ENCODE measurements around the gene PKIG.
"Not testable (repeated sequence)": the region's sequence is repeated elsewhere in the genome, so short reads cannot be mapped to it uniquely, and the experiment has no call there.

The PKIG gene

DNA sequence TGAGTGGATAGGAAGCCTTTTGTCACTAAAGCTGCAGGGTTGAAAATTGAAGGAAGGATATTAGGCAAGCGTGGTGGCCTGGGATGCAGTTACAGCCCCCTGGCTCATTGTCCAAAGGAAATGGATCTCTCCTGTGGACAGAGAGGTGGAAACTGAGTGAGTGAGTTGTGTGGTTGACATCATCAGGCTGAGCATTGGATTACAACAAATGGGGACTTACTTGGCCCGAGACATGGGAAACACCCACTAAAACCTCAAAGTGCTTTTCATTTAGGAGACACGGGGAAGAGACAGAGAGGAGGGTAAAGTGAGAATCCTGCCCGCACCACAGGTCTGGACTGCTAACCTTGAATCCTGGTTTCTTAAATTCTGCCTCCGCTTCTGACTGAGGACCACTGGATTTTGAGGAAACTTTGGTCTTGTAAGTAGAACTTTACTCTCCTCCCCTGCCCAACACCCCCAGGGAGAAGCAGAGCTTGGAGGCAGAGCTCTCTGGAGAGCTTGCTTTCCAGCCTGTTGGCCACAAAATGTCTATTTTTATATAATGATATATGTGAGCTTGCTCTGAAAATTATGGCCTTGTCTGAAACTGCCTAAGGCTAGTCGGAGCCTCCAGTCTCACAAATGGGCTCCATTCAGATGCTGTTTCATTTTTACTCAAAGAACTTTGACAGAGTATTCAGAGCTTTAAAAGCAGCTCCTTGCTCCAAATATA is at the start of gene PKIG:
Gene PKIG (plus strand): TSS at position 269 of the 715 bp plus-strand sequence. CDS start 31,978 bp downstream, outside the sequence.
- DNase-seq, result peak; percentile 38

DNA sequence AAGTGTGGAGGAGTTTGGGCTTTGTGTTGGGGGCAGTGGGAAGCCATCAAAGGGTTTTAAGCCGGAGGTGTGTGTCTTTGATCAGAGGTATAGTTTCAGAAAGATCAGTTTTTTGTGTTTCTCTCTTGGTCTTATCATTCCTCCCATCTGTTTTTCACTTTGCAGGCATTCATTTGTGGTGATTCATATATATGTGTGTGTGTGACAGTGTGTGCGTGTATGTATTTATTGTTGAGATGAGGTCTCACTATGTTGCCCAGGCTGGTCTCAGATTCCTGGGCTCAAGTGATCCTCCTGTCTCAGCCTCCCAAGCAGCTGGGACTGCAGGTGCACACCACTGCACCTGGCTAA is 49.4 kb upstream of the PKIG start:
- DNase-seq, result no peak

DNA sequence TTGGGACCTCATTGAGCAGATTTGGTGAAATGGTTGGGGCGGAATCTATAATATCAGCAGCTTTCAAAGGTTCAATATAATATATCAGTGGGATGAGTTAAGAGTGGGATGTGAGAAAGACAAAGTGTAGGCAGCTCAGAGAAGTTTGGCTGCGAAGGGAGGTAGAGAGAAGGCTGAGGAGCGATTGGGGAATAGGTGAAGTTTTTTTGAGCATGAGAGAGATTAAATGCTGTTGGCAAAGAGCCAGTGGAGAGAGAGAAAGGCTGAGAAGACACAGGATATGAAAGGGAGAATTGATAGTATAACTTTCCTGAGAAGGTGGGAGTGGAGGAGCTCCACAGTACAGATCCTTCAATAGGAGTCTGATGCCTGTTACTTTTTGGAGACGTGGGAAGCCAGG is 48.5 kb upstream of the PKIG start:
- DNase-seq, result no peak

DNA sequence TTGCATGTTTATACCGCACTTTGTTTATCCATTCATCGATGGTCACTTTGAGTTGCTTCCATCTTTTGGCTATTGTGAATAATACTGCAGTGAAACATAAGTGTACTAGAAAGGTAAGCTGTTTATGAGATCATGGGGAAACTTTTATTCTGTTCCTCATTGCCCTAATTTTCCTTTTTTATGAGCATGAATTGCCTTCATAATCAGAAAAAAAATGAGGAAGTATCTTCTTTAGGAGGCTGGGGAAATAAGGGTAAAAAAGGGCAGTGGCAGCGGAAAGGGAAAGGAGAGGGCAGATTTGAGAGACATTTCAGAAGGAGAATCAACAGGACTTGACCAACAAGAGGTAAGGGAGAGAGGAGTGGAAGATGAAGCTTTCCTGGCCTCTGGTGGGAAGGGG is 46.2 kb upstream of the PKIG start:
- DNase-seq, result no peak

- no peak for DNase-seq
Observed at GRCh38 chr20:44537993-44538392, 44.4 kb upstream of the PKIG start.

- DNase-seq, result no peak
Observed at GRCh38 chr20:44540834-44541233, 41.5 kb upstream of the PKIG start.

GRCh38 chr20:44541992-44542391 is 40.4 kb upstream of the PKIG start:
- DNase-seq, result no peak

DNA sequence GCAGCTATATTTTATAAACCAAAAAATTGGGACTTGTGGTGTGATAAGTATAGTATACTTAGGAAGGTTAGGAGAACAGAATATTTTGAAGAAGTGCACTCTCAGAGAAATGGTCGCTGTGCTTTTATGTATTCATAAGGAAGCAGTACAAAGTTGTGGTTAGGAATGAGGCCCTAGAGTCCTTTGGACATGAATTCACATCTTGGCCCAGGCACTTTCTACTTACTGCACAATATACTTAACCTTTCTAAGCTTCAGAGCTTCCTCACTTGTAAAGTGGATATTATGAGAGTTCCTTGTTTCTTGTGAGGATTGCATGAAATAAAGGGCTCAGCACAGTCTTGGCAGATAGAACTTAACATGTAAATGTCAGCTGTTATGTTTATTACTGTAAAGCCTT is 39.5 kb upstream of the PKIG start:
- DNase-seq, result no peak

DNA sequence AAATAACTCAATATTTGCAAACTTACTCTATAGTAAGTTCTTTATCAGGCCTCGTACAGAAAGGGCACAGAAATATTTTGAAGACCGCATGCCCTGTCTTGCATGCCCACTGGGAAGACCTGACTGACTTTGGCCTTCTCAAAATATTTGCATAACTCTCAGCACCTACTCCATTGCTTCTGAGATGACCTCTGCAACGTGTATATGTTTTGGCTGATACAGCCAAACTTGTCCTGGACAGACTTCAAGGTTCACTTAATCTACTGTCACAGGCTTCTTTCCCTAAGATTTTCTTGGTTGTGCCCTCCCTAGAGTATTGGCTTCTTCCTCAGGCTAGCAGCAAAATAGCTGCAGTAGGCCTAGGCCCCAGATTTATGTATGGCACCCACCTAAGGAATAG is 39.0 kb upstream of the PKIG start:
- DNase-seq, result no peak

DNA sequence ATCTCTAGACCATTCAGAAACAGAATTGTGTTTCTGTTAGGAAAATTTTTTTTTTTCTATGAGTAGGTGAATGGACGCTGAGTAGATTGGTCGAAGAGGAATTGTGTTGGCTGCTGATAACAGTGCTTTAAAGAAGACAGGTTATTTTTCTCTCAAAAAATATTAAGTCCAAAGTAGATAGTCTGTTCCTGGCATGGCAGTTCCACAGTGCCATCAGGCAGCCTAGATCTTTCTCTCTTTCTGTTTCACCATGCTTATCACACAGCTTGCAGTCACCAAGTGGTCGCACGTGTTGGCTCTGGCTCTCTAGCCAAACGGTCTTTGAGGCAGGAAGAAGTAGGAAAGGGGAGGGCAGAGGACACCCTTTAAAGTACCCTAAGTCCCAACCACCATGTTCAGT is 38.1 kb upstream of the PKIG start:
- no peak for DNase-seq

DNA sequence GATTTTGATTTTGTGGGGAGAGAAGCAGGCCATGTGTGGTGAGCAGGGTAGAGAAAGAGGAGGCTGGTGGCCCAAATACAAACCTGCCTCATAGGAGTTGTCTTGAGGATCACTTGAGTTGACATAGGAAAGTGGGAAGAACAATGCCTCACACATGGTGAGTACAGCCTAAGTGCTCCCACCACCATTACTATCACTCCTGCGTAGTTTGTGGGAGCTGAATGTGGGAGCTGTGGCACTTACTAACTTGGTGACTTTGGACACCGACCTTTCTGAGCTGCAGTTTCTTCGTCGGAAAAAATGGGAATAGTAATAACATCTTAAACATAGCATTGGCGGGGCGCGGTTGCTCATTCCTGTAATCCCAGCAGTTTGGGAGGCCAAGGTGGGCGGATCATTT is 35.0 kb upstream of the PKIG start:
- no peak for DNase-seq

DNA sequence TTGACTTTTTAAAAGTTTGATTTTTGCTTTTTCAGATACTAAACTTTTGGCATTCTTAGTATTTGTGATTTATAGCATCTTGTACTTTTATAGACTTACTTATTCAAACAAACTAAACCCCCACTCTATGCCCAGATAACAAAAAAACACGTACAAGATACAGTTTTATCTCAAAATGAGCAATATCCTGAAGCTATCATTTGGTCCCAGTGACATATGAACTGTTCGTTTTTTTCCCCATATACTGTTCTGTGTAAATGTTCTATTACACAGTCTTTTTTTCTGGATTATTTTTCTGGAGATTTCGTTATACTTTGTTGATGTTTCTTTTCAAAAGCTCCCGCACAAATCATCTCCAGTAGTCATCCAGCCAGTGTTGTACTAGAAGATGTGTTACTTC is 33.3 kb upstream of the PKIG start:
- no peak for DNase-seq

DNA sequence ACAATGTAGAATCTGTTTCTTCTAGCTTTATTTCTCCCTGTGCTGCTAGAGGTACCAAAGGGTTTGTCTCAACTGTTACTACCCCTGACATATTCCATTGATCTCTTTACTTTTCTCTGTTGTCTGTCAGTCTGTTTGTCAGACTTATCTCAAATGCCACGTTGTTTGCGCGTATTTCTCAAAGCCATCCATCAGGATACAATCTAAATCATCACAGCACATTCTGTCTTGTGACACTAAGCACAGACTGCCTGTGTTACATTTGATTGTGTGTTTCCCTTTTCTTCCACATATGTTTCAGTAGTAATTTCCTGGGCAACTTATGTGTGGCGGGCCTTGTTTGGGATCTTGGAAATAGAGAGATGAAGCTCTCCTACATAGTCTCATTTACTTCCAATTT is 30.3 kb upstream of the PKIG start:
- no peak for DNase-seq

- DNase-seq, result no peak
Observed at GRCh38 chr20:44552568-44552949, 29.8 kb upstream of the PKIG start.

GRCh38 chr20:44552950-44553908 is 29.1 kb upstream of the PKIG start:
- DNase-seq, result no peak

- DNase-seq, result no peak
Observed at GRCh38 chr20:44559302-44559701, 23.1 kb upstream of the PKIG start.

GRCh38 chr20:44560229-44560628 is 22.1 kb upstream of the PKIG start:
- no peak for DNase-seq

DNA sequence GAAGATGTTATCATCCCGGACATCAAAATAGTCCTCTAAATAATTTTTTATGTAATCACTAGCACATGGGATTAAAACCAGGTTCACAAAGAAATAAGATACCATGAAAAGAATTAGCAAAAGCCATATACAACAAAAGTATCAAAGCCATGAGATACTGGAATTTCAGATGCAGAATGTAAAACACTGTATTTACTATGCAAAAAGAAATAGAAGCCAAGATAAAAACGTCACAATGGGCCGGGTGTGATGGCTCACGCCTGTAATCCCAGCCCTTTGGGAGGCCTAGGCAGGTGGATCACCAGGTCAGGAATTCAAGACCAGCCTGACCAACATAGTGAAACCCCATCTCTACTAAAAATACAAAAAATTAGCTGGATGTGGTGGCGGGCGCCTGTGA is 21.6 kb upstream of the PKIG start:
- not testable (repeated sequence) for DNase-seq

DNA sequence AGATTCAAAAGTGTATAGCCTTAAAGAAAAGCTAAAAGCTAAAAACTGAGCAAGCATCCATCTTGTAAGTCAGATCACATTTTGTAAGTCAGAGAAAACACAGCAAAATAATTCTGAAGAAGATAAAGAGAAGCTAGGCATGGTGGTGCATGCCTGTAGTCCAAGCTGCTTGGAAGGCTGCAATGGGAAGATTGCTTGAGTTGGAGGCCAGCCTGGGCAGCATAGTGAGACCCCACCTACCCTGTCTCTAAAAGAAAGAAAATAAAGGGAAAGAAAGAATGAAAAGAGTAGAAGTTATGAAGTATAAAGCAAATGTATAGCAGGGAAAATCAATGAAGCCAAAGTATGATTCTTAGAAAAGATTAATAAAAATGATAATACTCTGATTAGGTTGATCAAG is 20.5 kb upstream of the PKIG start:
- no peak for DNase-seq

GRCh38 chr20:44566018-44566417 is 16.4 kb upstream of the PKIG start:
- no peak for DNase-seq

DNA sequence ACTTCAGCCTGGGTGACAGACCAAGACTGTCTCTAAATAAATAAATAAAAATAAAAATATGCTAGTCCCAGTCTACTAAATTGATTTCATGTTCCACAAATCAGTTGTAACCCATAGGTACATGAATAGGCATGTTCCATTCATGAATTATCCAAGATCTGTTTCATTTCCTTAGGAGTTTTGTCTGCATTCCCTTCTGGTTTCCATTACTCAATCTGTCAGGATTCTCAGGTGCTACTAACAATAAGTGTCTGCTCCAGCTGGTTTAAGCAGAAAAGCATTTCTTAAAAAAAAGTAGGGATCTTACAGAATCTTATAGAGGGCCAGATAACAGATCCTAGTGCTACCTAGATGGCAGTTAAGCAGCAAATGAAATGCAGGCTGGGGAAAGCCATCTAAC is 15.6 kb upstream of the PKIG start:
- DNase-seq, result no peak

- DNase-seq, result no peak
Observed at GRCh38 chr20:44570367-44570766, 12.0 kb upstream of the PKIG start.

- DNase-seq, result no peak
Observed at GRCh38 chr20:44571362-44571988, 10.9 kb upstream of the PKIG start.
